A673 (cell line): ENCODE results near the gene GABRD. TPM values are rescaled to one million over a fixed set of nuclear protein-coding genes. Genes with fewer than 3 reads are reported as not detected.

Experiments used
- BruUV-seq: library from RNA; stranded (reverse); fragments of 400-500 nt; replicated peaks from 2 replicates; lab custom pipeline; 2021; lab: Mats Ljungman, UMichigan
- CTCF ChIA-PET: fragments of 300-600 bp; sonication (Branson Sonifier 250); formaldehyde crosslinking; loops from one replicate; lab custom pipeline; 2022; ENCODE audit warnings: antibody characterized with exemption; lab: Charles Lee
- POLR2A ChIA-PET: fragments of 300-600 bp; sonication (Branson Sonifier 250); formaldehyde crosslinking; loops from one replicate; lab custom pipeline; 2022; ENCODE audit warnings: antibody characterized with exemption; ENCODE audit not compliant: low non-redundant PET; lab: Charles Lee
- DNase-seq: peaks from one replicate; pipeline ENCODE4 v3.0.0-alpha.2; 2015; ENCODE audit warnings: low spot score
- H3K27ac ChIP-seq: fragments of 200-600 bp; sonication (generic); 2 replicates; pipeline ENCODE4 v1.5.1; 2016; ENCODE audit warnings: mixed run types, low read depth, mild to moderate bottlenecking, mixed read lengths, antibody characterized with exemption, low read length; ENCODE audit not compliant: poor library complexity, severe bottlenecking
- H3K27me3 ChIP-seq: fragments of 200-600 bp; sonication (generic); replicated peaks from 2 replicates; pipeline ENCODE4 v1.6.1; 2017; ENCODE audit warnings: mixed run types, low read depth, mild to moderate bottlenecking, mixed read lengths, antibody characterized with exemption, low read length; ENCODE audit not compliant: insufficient read depth, poor library complexity
- H3K36me3 ChIP-seq: fragments of 200-600 bp; sonication (generic); 2 replicates; pipeline ENCODE4 v1.6.1; 2016; ENCODE audit warnings: mixed run types, mild to moderate bottlenecking, mixed read lengths, antibody characterized with exemption, low read length; ENCODE audit not compliant: insufficient read depth, poor library complexity, severe bottlenecking
- H3K4me1 ChIP-seq: fragments of 200-600 bp; sonication (generic); 2 replicates; pipeline ENCODE4 v1.6.1; 2017; ENCODE audit warnings: mixed run types, mild to moderate bottlenecking, mixed read lengths, antibody characterized with exemption, low read length; ENCODE audit not compliant: insufficient read depth, poor library complexity, severe bottlenecking
- H3K4me3 ChIP-seq: fragments of 200-600 bp; sonication (generic); 2 replicates; pipeline ENCODE4 v1.5.1; 2016; ENCODE audit warnings: low read depth, mixed run types, mild to moderate bottlenecking, mixed read lengths, low read length; ENCODE audit not compliant: poor library complexity, severe bottlenecking
- H3K9me3 ChIP-seq: fragments of 200-600 bp; sonication (generic); 2 replicates; pipeline ENCODE4 v1.6.1; 2016; ENCODE audit warnings: mixed run types, low read depth, mild to moderate bottlenecking, mixed read lengths, antibody characterized with exemption, low read length; ENCODE audit not compliant: poor library complexity, severe bottlenecking
- CTCF ChIP-seq: fragments of 300-800, 200-600 bp; sonication (generic); conservative IDR thresholded peaks from 2 replicates; pipeline ENCODE4 v1.5.1; 2017; ENCODE audit warnings: low read depth, mild to moderate bottlenecking, antibody characterized with exemption, low read length, moderate library complexity, mixed read lengths
- EZH2 ChIP-seq: fragments of 200-600 bp; sonication (generic); IDR thresholded peaks from 2 replicates; pipeline ENCODE4 v1.6.1; 2017; ENCODE audit warnings: borderline replicate concordance, low read depth, mild to moderate bottlenecking, mixed read lengths, antibody characterized with exemption, low read length; ENCODE audit not compliant: poor library complexity, severe bottlenecking
- intact Hi-C: fragments of 100-400 bp; cut with micrococcal nuclease; formaldehyde crosslinking; loops from one replicate; pipeline ENCODE4 v1.10.0; 2022; ENCODE audit not compliant: unreplicated experiment
- total RNA-seq: library from RNA; stranded (reverse); gene quantifications from 2 replicates; pipeline ENCODE4 v1.2.3, GENCODE V29; 2021

Gene GABRD
- total RNA-seq, 1 experiment from 2014 or later = not detected

DNA sequence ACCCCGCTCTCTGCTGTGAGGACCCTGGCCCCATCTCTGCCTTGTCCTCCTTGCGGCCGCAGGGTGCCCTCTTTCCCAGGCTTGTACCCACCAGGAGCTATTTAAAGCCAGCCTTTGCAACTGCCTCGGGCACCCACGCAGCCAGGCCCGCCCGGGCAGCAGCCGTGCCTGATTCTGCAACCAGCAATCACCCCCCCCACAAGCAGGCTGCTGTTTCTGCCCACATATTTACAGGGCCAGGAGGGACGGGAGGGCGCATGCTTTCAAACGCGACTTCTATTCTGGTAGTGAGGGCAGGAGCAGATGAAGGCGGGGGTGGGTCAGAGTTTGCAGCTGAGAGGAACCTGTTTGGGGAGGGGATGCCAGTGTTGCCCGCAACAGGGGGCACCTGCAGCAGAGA, 13.6 kb downstream of the GABRD start:
- no peaks in the 10 kb centered on the region for H3K36me3 ChIP-seq
- ChIA-PET CTCF (no interaction called here), POLR2A (no interaction called here)
- intact Hi-C loops = no loop called here
- H3K4me1 ChIP-seq = no peaks in the 10 kb centered on the region
- H3K27me3 ChIP-seq = no peaks in the 10 kb centered on the region
- H3K27ac ChIP-seq = no peak overlapping the region
- no peak for DNase-seq
- no peaks in the 10 kb centered on the region for H3K9me3 ChIP-seq
- H3K4me3 ChIP-seq = no peak overlapping the region
- BruUV-seq = no TSS peak
- TF ChIP-seq CTCF (no peak), EZH2 (no peak)

GRCh38 chr1:2033165-2033564, 14.0 kb downstream of the GABRD start:
- POLR2A ChIA-PET = no interaction called here

GRCh38 chr1:2036287-2036686, 17.1 kb downstream of the GABRD start:
- ChIA-PET CTCF (interaction anchor here (1.0 kb wide), 1 partner anchor 8 kb away, joined by 4 read pairs; no protein-coding TSS in a partner anchor), POLR2A (no interaction called here)
- Histone ChIP-seq H3K27ac (no peak overlapping the region), H3K36me3 (no peaks in the 10 kb centered on the region), H3K4me1 (no peaks in the 10 kb centered on the region), H3K9me3 (no peaks in the 10 kb centered on the region), H3K4me3 (no peak overlapping the region), H3K27me3 (no peaks in the 10 kb centered on the region)
- no peak for DNase-seq
- TF ChIP-seq CTCF (no peak), EZH2 (no peak)
- BruUV-seq = no TSS peak
- intact Hi-C loops = no loop called here

More at GRCh38 chr1:2033165-2033564, 14.0 kb downstream of the GABRD start:
- BruUV-seq = no TSS peak
- DNase-seq = no peak
- no peak overlapping the region for H3K4me3 ChIP-seq
- intact Hi-C loops = no loop called here
- CTCF ChIA-PET = no interaction called here
- no peaks in the 10 kb centered on the region for H3K27me3 ChIP-seq
- no peaks in the 10 kb centered on the region for H3K4me1 ChIP-seq
- no peak for TF ChIP-seq CTCF
- no peak for TF ChIP-seq EZH2
- H3K9me3 ChIP-seq = no peaks in the 10 kb centered on the region
- H3K36me3 ChIP-seq = no peaks in the 10 kb centered on the region
- H3K27ac ChIP-seq = no peak overlapping the region
